GM23248 (cell line): ENCODE data around the gene HEPN1.

Source experiments
- EZH2 ChIP-seq: fragments of 200-600 bp; sonication (generic); IDR thresholded peaks from 2 replicates; pipeline ENCODE4 v1.6.1; 2018; ENCODE audit warnings: antibody characterized with exemption, mild to moderate bottlenecking; ENCODE audit not compliant: insufficient read depth, poor library complexity, severe bottlenecking
- EZH2phosphoT487 ChIP-seq: fragments of 200-600 bp; sonication (generic); IDR thresholded peaks from 2 replicates; pipeline ENCODE4 v1.6.1; 2018; ENCODE audit warnings: antibody characterized with exemption, moderate library complexity, mild to moderate bottlenecking, low read depth; ENCODE audit not compliant: insufficient read depth

DNA sequence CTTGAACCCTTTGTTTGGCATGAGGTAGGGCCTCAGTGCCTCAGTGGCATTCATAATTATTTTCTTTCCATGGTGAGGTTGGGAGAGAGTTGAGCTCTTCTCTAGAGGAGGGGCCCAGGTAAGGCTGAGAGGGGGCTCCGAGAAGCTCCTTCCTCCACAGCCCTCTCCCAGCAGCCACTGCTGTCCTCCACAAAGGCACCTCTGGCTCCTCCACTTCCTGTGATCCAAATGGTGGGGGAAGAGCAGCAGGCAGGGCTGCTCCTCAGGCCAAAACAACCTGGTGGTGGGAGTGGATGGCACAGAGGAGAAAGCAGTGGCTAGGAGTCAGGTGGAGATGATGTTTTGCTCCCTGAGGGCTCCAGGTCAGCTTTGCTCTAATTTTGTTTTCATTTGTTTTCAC, 34.7 kb upstream of the HEPN1 start:
- TF ChIP-seq EZH2 (no peak), EZH2phosphoT487 (no peak)
